Subcutaneous adipose tissue (tissue), 4 donors: Measurements from ENCODE around the gene SF3A2. TPM values are rescaled to one million over a fixed set of nuclear protein-coding genes. Genes with fewer than 3 reads are reported as not detected.

Experiments
- total RNA-seq, 4 donors: library from RNA; depleted of rRNA; stranded (reverse); fragments of >200 nt; gene quantifications; one replicate each; pipeline ENCODE4 v1.1.0, GENCODE V29; 2016
- TF ChIP-seq, protein P1 (sequence below): fragments of 450-650 bp; IDR thresholded peaks from one replicate; pipeline ENCODE4 v1.5.1; 2016; ENCODE audit warnings: low read depth, mild to moderate bottlenecking, control low read depth, antibody characterized with exemption, moderate library complexity

Gene SF3A2
- total RNA-seq, 4 donors from 2014 or later, result 13.4 to 59.3 (median 28.0) TPM

DNA sequence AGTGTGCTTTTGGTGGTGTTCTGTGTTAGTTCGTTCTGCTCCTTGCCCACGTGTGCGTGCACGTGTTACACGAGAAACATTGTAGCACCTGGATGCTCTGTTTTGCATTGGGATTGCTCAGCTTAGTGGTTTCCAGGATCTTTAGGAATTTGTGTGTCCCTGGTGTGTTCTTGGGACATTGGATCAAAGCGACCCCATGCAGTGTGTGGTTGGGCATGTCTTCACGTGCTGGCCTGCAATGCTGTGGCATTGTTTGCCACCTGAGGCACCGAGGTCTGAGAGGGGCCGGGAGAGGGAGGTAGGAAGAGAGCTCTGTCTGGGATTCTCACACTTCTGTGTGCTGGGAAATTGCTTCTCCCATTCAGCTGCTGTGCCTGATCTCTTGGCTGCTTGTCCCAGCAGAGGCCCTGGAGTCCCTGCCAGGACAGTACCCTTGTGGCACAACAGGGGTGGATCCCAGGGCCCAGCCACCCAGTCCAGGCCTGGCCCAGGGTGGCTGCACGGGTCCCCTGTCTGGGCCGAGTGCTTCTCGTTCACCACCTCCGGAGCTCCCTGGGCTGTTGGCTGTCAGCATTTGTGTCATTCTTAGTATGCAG, 11.8 kb upstream of the SF3A2 start:
- TF ChIP-seq, protein P1, sequence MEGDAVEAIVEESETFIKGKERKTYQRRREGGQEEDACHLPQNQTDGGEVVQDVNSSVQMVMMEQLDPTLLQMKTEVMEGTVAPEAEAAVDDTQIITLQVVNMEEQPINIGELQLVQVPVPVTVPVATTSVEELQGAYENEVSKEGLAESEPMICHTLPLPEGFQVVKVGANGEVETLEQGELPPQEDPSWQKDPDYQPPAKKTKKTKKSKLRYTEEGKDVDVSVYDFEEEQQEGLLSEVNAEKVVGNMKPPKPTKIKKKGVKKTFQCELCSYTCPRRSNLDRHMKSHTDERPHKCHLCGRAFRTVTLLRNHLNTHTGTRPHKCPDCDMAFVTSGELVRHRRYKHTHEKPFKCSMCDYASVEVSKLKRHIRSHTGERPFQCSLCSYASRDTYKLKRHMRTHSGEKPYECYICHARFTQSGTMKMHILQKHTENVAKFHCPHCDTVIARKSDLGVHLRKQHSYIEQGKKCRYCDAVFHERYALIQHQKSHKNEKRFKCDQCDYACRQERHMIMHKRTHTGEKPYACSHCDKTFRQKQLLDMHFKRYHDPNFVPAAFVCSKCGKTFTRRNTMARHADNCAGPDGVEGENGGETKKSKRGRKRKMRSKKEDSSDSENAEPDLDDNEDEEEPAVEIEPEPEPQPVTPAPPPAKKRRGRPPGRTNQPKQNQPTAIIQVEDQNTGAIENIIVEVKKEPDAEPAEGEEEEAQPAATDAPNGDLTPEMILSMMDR, result no peak

DNA sequence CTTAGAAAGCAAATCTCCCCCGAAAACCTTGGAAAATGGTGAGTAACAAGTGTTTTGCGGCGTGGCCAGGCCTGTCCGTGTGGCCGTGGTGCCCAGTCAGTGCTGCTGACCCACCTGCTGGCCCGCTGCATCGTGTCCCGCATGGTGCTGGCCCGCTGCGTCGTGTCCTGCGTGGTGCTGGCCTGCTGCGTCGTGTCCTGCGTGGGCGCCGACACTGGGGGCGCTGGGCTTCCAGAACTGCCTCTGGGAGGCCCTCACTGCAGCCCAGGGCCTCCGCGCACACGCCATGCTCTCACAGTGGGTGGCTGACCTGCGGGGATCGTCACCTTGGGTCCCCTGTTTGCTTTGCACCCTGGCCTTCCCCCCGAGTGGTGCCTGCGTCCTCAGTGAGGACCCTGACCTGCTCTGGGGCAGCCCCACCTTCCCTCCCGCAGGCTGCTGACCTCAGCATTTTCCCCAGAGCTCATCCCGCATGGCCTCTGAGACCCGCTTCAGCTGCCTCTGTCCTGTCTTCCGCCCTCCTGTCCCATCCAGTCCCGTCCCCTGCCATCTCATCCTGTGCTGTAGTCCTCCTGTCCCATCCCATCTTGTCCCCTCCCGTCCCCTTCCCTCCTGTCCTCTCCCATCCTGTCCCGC, 11.1 kb upstream of the SF3A2 start:
- TF ChIP-seq, protein P1, result no peak

DNA sequence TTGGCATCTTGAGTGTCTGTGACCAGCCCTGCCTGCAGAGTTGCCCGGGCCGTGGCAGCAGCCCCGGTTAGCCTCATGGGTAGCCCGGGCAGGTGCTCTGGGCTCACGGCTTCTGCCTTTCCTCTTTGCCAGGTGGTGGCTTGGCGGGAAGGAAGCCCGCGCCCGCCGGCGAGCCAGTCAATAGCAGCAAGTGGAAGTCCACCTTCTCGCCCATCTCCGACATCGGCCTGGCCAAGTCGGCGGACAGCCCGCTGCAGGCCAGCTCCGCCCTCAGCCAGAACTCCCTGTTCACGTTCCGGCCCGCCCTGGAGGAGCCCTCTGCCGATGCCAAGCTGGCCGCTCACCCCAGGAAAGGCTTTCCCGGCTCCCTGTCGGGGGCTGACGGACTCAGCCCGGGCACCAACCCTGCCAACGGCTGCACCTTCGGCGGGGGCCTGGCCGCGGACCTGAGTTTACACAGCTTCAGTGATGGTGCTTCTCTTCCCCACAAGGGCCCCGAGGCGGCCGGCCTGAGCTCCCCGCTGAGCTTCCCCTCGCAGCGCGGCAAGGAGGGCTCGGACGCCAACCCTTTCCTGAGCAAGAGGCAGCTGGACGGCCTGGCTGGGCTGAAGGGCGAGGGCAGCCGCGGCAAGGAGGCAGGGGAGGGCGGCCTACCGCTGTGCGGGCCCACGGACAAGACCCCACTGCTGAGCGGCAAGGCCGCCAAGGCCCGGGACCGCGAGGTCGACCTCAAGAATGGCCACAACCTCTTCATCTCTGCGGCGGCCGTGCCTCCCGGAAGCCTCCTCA, 10.4 kb upstream of the SF3A2 start:
- TF ChIP-seq, protein P1, result no peak

DNA sequence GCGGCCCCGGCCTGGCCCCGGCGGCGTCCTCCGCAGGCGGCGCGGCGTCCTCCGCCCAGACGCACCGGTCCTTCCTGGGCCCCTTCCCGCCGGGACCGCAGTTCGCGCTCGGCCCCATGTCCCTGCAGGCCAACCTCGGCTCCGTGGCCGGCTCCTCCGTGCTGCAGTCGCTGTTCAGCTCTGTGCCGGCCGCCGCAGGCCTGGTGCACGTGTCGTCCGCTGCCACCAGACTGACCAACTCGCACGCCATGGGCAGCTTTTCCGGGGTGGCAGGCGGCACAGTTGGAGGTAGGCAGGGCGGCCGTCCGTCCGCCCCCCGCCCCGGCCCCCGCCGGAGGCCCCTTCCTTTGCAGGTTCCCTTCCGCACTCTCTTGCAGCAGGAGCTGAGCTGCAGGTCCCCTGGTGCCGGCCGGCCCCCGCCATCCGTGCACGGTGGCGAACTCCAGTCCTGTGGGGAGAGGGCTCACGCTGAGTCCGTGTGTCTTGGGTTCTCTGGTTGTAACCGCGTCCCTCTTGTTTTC, 9.7 kb upstream of the SF3A2 start:
- TF ChIP-seq, protein P1, result no peak

DNA sequence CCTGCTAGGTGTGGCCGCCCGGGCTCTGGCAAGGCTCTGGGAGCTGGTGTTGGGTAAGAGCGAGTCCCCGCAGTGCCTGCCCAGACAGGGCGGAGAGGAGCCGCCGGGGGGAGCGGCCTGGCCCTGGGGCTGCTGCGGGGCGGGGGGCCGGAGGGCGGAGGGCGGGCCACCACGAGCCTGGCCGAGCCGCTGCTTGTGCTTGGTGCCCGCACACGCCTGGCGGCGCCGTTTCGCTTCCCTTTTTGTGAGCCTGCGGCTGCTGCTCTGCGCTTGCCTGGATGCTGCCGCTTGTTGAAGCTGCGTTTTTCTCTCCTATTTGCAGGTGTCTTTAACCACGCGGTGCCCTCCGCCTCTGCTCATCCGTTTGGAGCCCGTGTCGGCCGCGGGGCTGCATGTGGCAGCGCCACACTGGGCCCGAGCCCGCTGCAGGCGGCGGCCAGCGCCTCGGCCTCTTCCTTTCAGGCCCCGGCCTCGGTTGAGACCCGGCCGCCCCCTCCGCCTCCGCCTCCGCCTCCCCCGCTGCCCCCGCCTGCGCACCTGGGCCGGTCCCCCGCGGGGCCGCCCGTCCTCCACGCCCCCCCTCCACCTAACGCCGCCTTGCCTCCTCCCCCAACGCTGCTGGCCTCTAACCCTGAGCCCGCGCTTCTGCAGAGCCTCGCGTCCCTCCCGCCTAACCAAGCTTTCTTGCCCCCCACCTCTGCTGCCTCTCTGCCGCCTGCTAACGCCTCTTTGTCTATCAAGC, 9.0 kb upstream of the SF3A2 start:
- TF ChIP-seq, protein P1, result no peak

DNA sequence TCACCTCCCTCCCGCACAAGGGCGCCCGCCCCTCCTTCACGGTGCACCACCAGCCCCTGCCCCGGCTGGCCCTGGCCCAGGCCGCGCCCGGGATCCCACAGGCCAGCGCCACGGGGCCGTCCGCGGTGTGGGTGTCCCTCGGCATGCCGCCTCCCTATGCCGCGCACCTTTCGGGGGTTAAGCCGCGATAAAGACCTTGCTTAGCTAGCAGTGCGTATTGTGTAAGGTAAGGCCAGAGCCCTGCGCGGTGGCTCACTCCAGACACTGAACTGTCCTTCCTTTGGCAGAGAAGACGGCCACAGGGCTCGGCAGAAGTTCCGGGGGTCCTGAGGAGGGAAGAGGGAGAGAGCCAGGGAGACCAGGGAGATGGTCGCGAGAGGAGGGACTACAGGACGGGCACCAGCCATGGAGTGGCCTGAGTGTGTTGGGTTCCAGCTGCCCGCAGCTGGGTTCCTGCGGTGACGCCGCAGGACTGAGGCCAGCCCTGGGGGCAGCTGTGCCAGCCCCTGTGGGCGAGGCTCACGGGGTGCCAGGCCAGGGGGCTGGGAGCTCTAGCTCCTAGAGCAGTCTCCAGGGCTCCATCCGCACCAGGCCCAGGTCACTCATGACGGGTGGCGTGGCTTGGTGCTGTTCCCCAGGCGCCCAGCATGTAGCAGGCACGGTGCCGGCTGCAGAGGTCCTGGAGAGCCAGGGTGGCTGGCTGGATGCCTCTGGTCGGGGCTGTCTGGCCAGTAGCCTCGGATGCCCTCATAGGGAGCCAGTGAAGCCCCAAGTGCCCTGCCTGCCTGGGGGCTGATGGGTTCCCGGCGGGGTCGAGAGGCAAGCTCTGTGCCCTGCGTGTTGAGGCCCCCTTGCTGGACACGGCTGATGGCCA, 8.2 kb upstream of the SF3A2 start:
- TF ChIP-seq, protein P1, result no peak
